Measurements from ENCODE around the gene DUSP8. TPM values are rescaled to one million over a fixed set of nuclear protein-coding genes. Genes with fewer than 3 reads are reported as not detected.

DUSP8 gene
- total RNA-seq, 1 experiment from 2014 or later, result 4.4 TPM

- Mint-ChIP-seq H3K36me3 (ENCODE audit: insufficient read depth in 1 of 3, low read depth in 3 of 3) (no peaks in the 10 kb centered on the region), H3K4me1 (peaks cover 0 to 5% of the 10 kb centered on the region in 2 experiments; a peak in 2 of 4 replicates), H3K9me3 (no peaks in the 10 kb centered on the region), H3K27ac (no peak overlapping the region), H3K4me3 (no peak overlapping the region; a peak in 1 of 5 replicates), H3K27me3 (ENCODE audit: low read depth) (peaks cover 47% of the 10 kb centered on the region)
- H3K14ac ChIP-seq (ENCODE audit: insufficient read depth, low read length), result no peak overlapping the region
- H2BK120ac ChIP-seq (ENCODE audit: low read depth, low read length, poor library complexity, severe bottlenecking), result no peak overlapping the region
- H2BK20ac ChIP-seq (ENCODE audit: low read depth, low read length, poor library complexity, severe bottlenecking), result no peak overlapping the region
- no peak overlapping the region for H2AK5ac ChIP-seq (ENCODE audit: insufficient read length, low read length)
- no peak overlapping the region for H3K27ac ChIP-seq (ENCODE audit: insufficient read length, low read depth, low read length)
- H2BK5ac ChIP-seq (ENCODE audit: insufficient read length, low read length), result no peak overlapping the region
- H3K56ac ChIP-seq (ENCODE audit: insufficient read length, low read depth, low read length), result no peak overlapping the region
- H3K79me1 ChIP-seq (ENCODE audit: insufficient read depth, low read depth, low read length, poor library complexity, severe bottlenecking), result peaks cover 3% of the 10 kb centered on the region
- H3K4me1 ChIP-seq (ENCODE audit: insufficient read depth, low read length), result no peaks in the 10 kb centered on the region
- H3K23me2 ChIP-seq (ENCODE audit: insufficient read length, low read depth, low read length, poor library complexity, severe bottlenecking), result no peaks in the 10 kb centered on the region
- no peak overlapping the region for H3K9ac ChIP-seq (ENCODE audit: extremely low read depth, insufficient read length, low read length)
- no peak overlapping the region for H3K18ac ChIP-seq (ENCODE audit: insufficient read length, low read depth, low read length)
- H2BK12ac ChIP-seq (ENCODE audit: insufficient read length, low read depth, low read length), result no peak overlapping the region
- H4K91ac ChIP-seq (ENCODE audit: insufficient read length, low read depth, low read length), result no peak overlapping the region
- H3K4ac ChIP-seq (ENCODE audit: low read depth, low read length), result no peak overlapping the region
- H3K4me2 ChIP-seq (ENCODE audit: insufficient read depth, insufficient read length, low read length), result no peak overlapping the region
- no peak overlapping the region for H2AFZ ChIP-seq (ENCODE audit: low read length)
- H4K8ac ChIP-seq (replicated peaks; ENCODE audit: insufficient read length, low read depth, low read length), result no peak overlapping the region
- no peaks in the 10 kb centered on the region for H3K79me2 ChIP-seq (ENCODE audit: insufficient read depth, low read length)
- no peaks in the 10 kb centered on the region for H3K9me3 ChIP-seq (ENCODE audit: control insufficient read depth, low read depth, low read length)
- TF ChIP-seq CTCF (conservative IDR thresholded peaks at IDR 0.05), result no peak
- no peak overlapping the region for H2BK15ac ChIP-seq (ENCODE audit: low read depth, low read length)
- no peaks in the 10 kb centered on the region; the same call in 1 of the 2 replicates for H3K27me3 ChIP-seq (ENCODE audit: insufficient read depth, low read length)
- no peak overlapping the region for H3K23ac ChIP-seq (ENCODE audit: insufficient read length, low read depth, low read length)
- H3T11ph ChIP-seq (ENCODE audit: low read length), result no peak overlapping the region
- H4K20me1 ChIP-seq (ENCODE audit: control insufficient read depth, insufficient read depth, insufficient read length), result peaks cover 3% of the 10 kb centered on the region
- DNase-seq, result no peak
- WGBS (ENCODE audit: extremely low coverage, insufficient read length, low lambda C conversion rate), result no CpG with 5 or more reads among the region's 5 CpGs
- no peak overlapping the region for H4K5ac ChIP-seq (ENCODE audit: insufficient read length, low read depth, low read length)
These were observed 33.9 kb downstream of the DUSP8 start for GRCh38 chr11:1538153-1538552.
